MCF 10A (cell line): ENCODE data around the gene ANGPTL5. TPM values are rescaled to one million over a fixed set of nuclear protein-coding genes. Genes with fewer than 3 reads are reported as not detected.

Experiments used
- BruUV-seq: library from RNA; stranded (reverse); fragments of 400-500 nt; replicated peaks from 2 replicates; lab custom pipeline; 2021; lab: Mats Ljungman, UMichigan
- CTCF ChIA-PET: fragments of 300-600 bp; sonication (Branson Sonifier 250); formaldehyde crosslinking; extraction: SDS; loops from one replicate; lab custom pipeline; 2021; ENCODE audit warnings: antibody characterized with exemption, inconsistent platforms; lab: Yijun Ruan, JAX
- POLR2A ChIA-PET: fragments of 300-600, 350-650 bp; sonication (Branson Sonifier 250); formaldehyde crosslinking; extraction: SDS; loops from one replicate; lab custom pipeline; 2020; ENCODE audit warnings: antibody characterized with exemption, inconsistent platforms; lab: Yijun Ruan, JAX
- DNase-seq: peaks from one replicate; pipeline ENCODE4 v3.0.0-alpha.2; 2018; ENCODE audit not compliant: unreplicated experiment
- H3K27ac Mint-ChIP-seq: one replicate; pipeline ENCODE4 v1.8.0; 2022; ENCODE audit warnings: mild to moderate bottlenecking, low read depth, mixed read lengths; ENCODE audit not compliant: unreplicated experiment
- H3K27me3 Mint-ChIP-seq: one replicate; pipeline ENCODE4 v1.8.0; 2022; ENCODE audit warnings: mixed read lengths; ENCODE audit not compliant: insufficient read depth, unreplicated experiment
- H3K36me3 Mint-ChIP-seq: one replicate; pipeline ENCODE4 v1.8.0; 2022; ENCODE audit warnings: mild to moderate bottlenecking, moderate library complexity, mixed read lengths; ENCODE audit not compliant: insufficient read depth, unreplicated experiment
- H3K4me1 Mint-ChIP-seq: one replicate; pipeline ENCODE4 v1.8.0; 2022; ENCODE audit warnings: mixed read lengths; ENCODE audit not compliant: insufficient read depth, unreplicated experiment
- H3K4me3 Mint-ChIP-seq: one replicate; pipeline ENCODE4 v1.8.0; 2022; ENCODE audit warnings: mild to moderate bottlenecking, moderate library complexity, mixed read lengths; ENCODE audit not compliant: unreplicated experiment
- H3K9me3 Mint-ChIP-seq: one replicate; pipeline ENCODE4 v1.8.0; 2022; ENCODE audit warnings: mixed read lengths; ENCODE audit not compliant: unreplicated experiment
- CTCF ChIP-seq: fragments of 200-600 bp; IDR thresholded peaks from one replicate; pipeline ENCODE4 v1.8.0; 2022; ENCODE audit warnings: antibody characterized with exemption, mild to moderate bottlenecking; ENCODE audit not compliant: unreplicated experiment
- intact Hi-C: fragments of 100-400 bp; cut with micrococcal nuclease; formaldehyde crosslinking; loops from 2 replicates; pipeline ENCODE4 v1.14.1; 2022
- total RNA-seq: library from RNA; stranded (reverse); gene quantifications from 2 replicates; pipeline ENCODE4 v1.2.3, GENCODE V29; 2022

Gene ANGPTL5
- total RNA-seq, 1 experiment from 2014 or later, result not detected

GRCh38 chr11:101867951-101868350, 48.4 kb downstream of the ANGPTL5 start:
- H3K36me3 Mint-ChIP-seq, result no peaks in the 10 kb centered on the region
- no peak overlapping the region for H3K4me3 Mint-ChIP-seq
- TF ChIP-seq CTCF, result no peak
- POLR2A ChIA-PET, result interaction anchor here (0.6 kb wide), 1 partner anchor 61 kb away, joined by 3 read pairs; no protein-coding TSS in a partner anchor
- peaks cover 8% of the 10 kb centered on the region for H3K9me3 Mint-ChIP-seq
- no peaks in the 10 kb centered on the region for H3K27me3 Mint-ChIP-seq
- intact Hi-C loops, result no loop called here
- BruUV-seq, result no TSS peak
- H3K4me1 Mint-ChIP-seq, result peaks cover 6% of the 10 kb centered on the region
- no peak for DNase-seq
- no peak overlapping the region for H3K27ac Mint-ChIP-seq
- CTCF ChIA-PET, result interaction anchor here (0.6 to 13.1 kb wide), 4 partner anchors 16 to 142 kb away, joined by 3 to 372 read pairs (median 4); partner anchors contain the start of gene CEP126

GRCh38 chr11:101866619-101867491, 49.5 kb downstream of the ANGPTL5 start:
- Mint-ChIP-seq H3K4me1 (peaks cover 13% of the 10 kb centered on the region), H3K4me3 (no peak overlapping the region), H3K27ac (no peak overlapping the region), H3K36me3 (no peaks in the 10 kb centered on the region), H3K27me3 (no peaks in the 10 kb centered on the region), H3K9me3 (peaks cover 8% of the 10 kb centered on the region)
- DNase-seq, result no peak
- ChIA-PET CTCF (interaction anchor here (0.7 to 13.1 kb wide), 7 partner anchors 8 to 402 kb away, joined by 3 to 372 read pairs (median 3); partner anchors contain the start of gene CEP126), POLR2A (interaction anchor here (1.0 to 1.4 kb wide), 2 partner anchors 49 to 141 kb away, joined by 3 to 4 read pairs; partner anchors contain the start of gene ANGPTL5)
- TF ChIP-seq CTCF, result no peak
- intact Hi-C loops, result no loop called here
- no TSS peak for BruUV-seq

- CTCF ChIA-PET, result interaction anchor here (0.7 to 13.1 kb wide), 9 partner anchors 11 to 406 kb away, joined by 3 to 372 read pairs (median 5); no protein-coding TSS in a partner anchor
- Mint-ChIP-seq H3K9me3 (peaks cover 8% of the 10 kb centered on the region), H3K27me3 (no peaks in the 10 kb centered on the region), H3K36me3 (no peaks in the 10 kb centered on the region), H3K27ac (no peak overlapping the region), H3K4me3 (no peak overlapping the region), H3K4me1 (peaks cover 13% of the 10 kb centered on the region)
- no peak for DNase-seq
- POLR2A ChIA-PET, result interaction anchor here (3.7 to 4.6 kb wide), 2 partner anchors 51 to 143 kb away, joined by 12 to 35 read pairs; partner anchors contain the start of genes ANGPTL5 and CEP126
- TF ChIP-seq CTCF, result no peak
- BruUV-seq, result no TSS peak
- intact Hi-C loops, result loop anchor here (5.0 kb wide), 4 partner anchors 53 to 423 kb away; partner anchors contain the start of genes ANGPTL5, CEP126 and YAP1
Measured at GRCh38 chr11:101864098-101864497, 52.2 kb downstream of the ANGPTL5 start.

GRCh38 chr11:101863361-101863760, 53.0 kb downstream of the ANGPTL5 start:
- Mint-ChIP-seq H3K4me3 (no peak overlapping the region), H3K27ac (no peak overlapping the region), H3K4me1 (peaks cover 13% of the 10 kb centered on the region), H3K27me3 (no peaks in the 10 kb centered on the region), H3K9me3 (peaks cover 8% of the 10 kb centered on the region), H3K36me3 (no peaks in the 10 kb centered on the region)
- no peak for TF ChIP-seq CTCF
- DNase-seq, result no peak
- BruUV-seq, result no TSS peak
- CTCF ChIA-PET, result interaction anchor here (0.6 to 13.1 kb wide), 8 partner anchors 11 to 747 kb away, joined by 3 to 372 read pairs (median 5); no protein-coding TSS in a partner anchor
- POLR2A ChIA-PET, result interaction anchor here (3.7 to 4.6 kb wide), 2 partner anchors 52 to 144 kb away, joined by 12 to 35 read pairs; partner anchors contain the start of genes ANGPTL5 and CEP126
- intact Hi-C loops, result loop anchor here (2.0 to 5.0 kb wide), 5 partner anchors 54 to 424 kb away; partner anchors contain the start of genes ANGPTL5, CEP126 and YAP1
